HG02943 (cell line): Measurements from ENCODE around the gene PLBD2.

ENCODE experiments used
- ATAC-seq: cut with Tn5 transposase; IDR thresholded peaks from one replicate; pipeline ENCODE4 v1.9.1; 2021; ENCODE audit warnings: mild to moderate bottlenecking, low read depth, moderate library complexity; ENCODE audit not compliant: unreplicated experiment

The PLBD2 gene

GRCh38 chr12:113438523-113439300 is 80.3 kb downstream of the PLBD2 start:
- ATAC-seq: no peak

DNA sequence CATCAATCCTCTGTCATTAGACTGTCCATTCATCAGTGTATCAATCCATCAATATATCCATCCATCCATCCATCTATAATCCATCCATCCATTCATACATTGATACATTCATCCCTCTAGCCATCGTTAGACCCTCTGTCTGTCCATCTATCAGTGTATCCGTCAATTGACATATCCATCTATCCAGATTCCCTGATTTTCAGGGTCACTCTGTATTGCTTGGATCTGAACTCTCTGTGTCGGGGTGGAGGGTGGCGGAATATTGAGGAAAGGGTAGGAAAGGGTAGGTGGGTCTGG is 80.9 kb downstream of the PLBD2 start:
- no peak for ATAC-seq

DNA sequence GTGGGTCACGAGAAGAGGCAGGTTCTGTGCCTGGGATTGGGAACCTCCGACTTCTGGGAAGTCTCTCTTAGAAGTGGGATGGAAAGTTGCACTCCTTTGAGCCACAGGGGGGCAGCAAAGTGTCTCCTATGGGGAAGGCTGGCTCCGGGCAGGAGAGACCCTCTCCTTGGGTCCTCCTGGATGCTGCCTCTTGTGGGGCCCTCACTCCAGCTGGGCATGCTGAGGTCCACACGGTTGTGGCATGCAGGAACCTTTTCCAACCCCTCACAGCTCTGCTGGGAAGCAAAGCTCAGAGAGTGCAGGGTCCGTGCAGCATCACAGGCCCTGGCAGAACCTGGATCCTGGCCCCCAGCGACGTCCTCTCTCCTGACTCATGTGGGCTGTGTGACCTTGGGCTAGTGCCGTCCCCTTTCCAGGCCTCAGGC is 81.2 kb downstream of the PLBD2 start:
- no peak for ATAC-seq

DNA sequence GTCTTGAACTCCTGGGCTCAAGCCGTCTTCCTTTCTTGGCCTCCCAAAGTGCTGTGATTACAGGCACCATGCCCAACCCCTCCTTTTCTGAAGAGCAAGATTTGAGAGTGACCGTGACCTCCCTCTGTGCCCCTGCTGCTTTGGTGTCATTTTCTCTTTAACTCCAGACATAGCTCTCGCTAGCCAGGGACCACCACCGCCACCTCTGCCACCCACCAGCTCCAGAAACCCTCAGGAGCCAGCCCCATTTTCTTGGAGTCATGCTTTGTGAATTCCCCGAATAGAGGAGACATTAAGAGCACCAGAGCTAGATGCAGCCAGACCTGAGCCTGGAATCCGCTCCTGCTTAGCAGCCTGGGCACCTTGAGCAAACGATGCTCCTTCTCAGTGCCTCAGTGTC is 81.9 kb downstream of the PLBD2 start:
- no peak for ATAC-seq
